Fibroblast of lung (primary cell): ENCODE data around the gene IRF5. TPM values are rescaled to one million over a fixed set of nuclear protein-coding genes. Genes with fewer than 3 reads are reported as not detected.
"Not testable (repeated sequence)": the region's sequence is repeated elsewhere in the genome, so short reads cannot be mapped to it uniquely, and the experiment has no call there.

Experiments
- DNase-seq, 2 donors: peaks; one replicate each; pipeline versions ENCODE4 v3.0.0 to v3.0.0-alpha.2; 2010; ENCODE audit warnings: low read depth in 2 of 2
- H2AFZ ChIP-seq: 2 replicates; pipeline ENCODE4 v1.5.1; 2012; ENCODE audit warnings: low read length, control low read depth, inconsistent platforms
- H3K27ac ChIP-seq: 2 replicates; pipeline ENCODE4 v1.5.1; 2011; ENCODE audit warnings: low read length, control low read depth; ENCODE audit not compliant: insufficient read depth
- H3K27me3 ChIP-seq: 2 replicates; pipeline ENCODE4 v1.5.1; 2011; ENCODE audit warnings: mild to moderate bottlenecking, low read length; ENCODE audit not compliant: control insufficient read depth, insufficient read depth
- H3K36me3 ChIP-seq: 2 replicates; pipeline ENCODE4 v1.5.1; 2011; ENCODE audit warnings: low read length; ENCODE audit not compliant: control insufficient read depth, insufficient read depth
- H3K4me1 ChIP-seq: 2 replicates; pipeline ENCODE4 v1.5.1; 2011; ENCODE audit warnings: low read length; ENCODE audit not compliant: control insufficient read depth, insufficient read depth; ENCODE audit errors: extremely low read depth
- H3K4me2 ChIP-seq: 2 replicates; pipeline ENCODE4 v1.5.1; 2011; ENCODE audit warnings: low read length, control low read depth; ENCODE audit not compliant: insufficient read depth; ENCODE audit errors: extremely low read depth
- H3K4me3 ChIP-seq, 4 experiments: fragments of 200-600 bp in 1 of 4; sonication (generic) in 1 of 4; replicated peaks in 1 of 4; 2 replicates each; pipeline ENCODE4 v1.5.1; 2011 to 2016; ENCODE audit warnings: low read length in 4 of 4, low read depth in 3 of 4, mild to moderate bottlenecking in 3 of 4, control low read depth in 2 of 4, inconsistent platforms in 1 of 4, mixed read lengths in 1 of 4; ENCODE audit not compliant: insufficient read depth in 1 of 4; ENCODE audit errors: control extremely low read depth in 1 of 4
- H3K79me2 ChIP-seq: 2 replicates; pipeline ENCODE4 v1.5.1; 2012; ENCODE audit warnings: mild to moderate bottlenecking, low read length, inconsistent platforms; ENCODE audit not compliant: control insufficient read depth, insufficient read depth
- H3K9ac ChIP-seq: 2 replicates; pipeline ENCODE4 v1.5.1; 2011; ENCODE audit warnings: mild to moderate bottlenecking, low read length, control low read depth; ENCODE audit not compliant: insufficient read depth
- H3K9me3 ChIP-seq: 2 replicates; pipeline ENCODE4 v1.5.1; 2012; ENCODE audit warnings: low read depth, low read length; ENCODE audit not compliant: control insufficient read depth, insufficient read depth
- H4K20me1 ChIP-seq: 2 replicates; pipeline ENCODE4 v1.5.1; 2011; ENCODE audit warnings: low read length; ENCODE audit not compliant: control insufficient read depth, insufficient read depth; ENCODE audit errors: extremely low read depth
- EZH2 ChIP-seq: IDR thresholded peaks from 2 replicates; pipeline ENCODE4 v1.5.1; 2012; ENCODE audit warnings: low read length, control low read depth, mild to moderate bottlenecking; ENCODE audit errors: missing control alignments
- polyA plus RNA-seq, 2 donors: library from polyadenylated mRNA; depleted of rRNA in 1 of 2; stranded (reverse) in 1 of 2; unstranded in 1 of 2; fragments of >200 nt; gene quantifications; 2 replicates each; pipeline ENCODE4 v1.2.1, GENCODE V29; 2011 to 2012; ENCODE audit warnings: missing spikeins in 1 of 2
- total RNA-seq: library from RNA; depleted of rRNA; stranded (reverse); fragments of >200 nt; gene quantifications from 2 replicates; pipeline ENCODE4 v1.2.1, GENCODE V29; 2014
- TF ChIP-seq, protein P1 (sequence below), 2 donors: IDR thresholded peaks in 1 of 2; conservative IDR thresholded peaks in 1 of 2; 1 replicate in 1 of 2; 2 replicates in 1 of 2; pipeline ENCODE4 v1.5.1; 2011 to 2012; ENCODE audit warnings: low read length in 2 of 2, control low read depth in 1 of 2, inconsistent platforms in 1 of 2, low read depth in 1 of 2, mild to moderate bottlenecking in 1 of 2

IRF5 gene
- total and polyA plus RNA-seq, 2 donors (not counting 1 experiment from before 2014, with no cell fraction given): 0.33 TPM; not detected in 1

- no peaks in the 10 kb centered on the region for H3K79me2 ChIP-seq
- TF ChIP-seq EZH2: no peak
- TF ChIP-seq, protein P1, sequence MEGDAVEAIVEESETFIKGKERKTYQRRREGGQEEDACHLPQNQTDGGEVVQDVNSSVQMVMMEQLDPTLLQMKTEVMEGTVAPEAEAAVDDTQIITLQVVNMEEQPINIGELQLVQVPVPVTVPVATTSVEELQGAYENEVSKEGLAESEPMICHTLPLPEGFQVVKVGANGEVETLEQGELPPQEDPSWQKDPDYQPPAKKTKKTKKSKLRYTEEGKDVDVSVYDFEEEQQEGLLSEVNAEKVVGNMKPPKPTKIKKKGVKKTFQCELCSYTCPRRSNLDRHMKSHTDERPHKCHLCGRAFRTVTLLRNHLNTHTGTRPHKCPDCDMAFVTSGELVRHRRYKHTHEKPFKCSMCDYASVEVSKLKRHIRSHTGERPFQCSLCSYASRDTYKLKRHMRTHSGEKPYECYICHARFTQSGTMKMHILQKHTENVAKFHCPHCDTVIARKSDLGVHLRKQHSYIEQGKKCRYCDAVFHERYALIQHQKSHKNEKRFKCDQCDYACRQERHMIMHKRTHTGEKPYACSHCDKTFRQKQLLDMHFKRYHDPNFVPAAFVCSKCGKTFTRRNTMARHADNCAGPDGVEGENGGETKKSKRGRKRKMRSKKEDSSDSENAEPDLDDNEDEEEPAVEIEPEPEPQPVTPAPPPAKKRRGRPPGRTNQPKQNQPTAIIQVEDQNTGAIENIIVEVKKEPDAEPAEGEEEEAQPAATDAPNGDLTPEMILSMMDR (conservative IDR thresholded peaks at IDR 0.05 in 1 of 2, IDR thresholded peaks at IDR 0.05 in 1 of 2; ENCODE audit: low read depth in 1 of 2, low read length in 2 of 2): no peak
- H3K4me2 ChIP-seq: no peak overlapping the region
- DNase-seq: no peak
- H3K4me1 ChIP-seq: no peaks in the 10 kb centered on the region
- H3K36me3 ChIP-seq: no peaks in the 10 kb centered on the region
- H4K20me1 ChIP-seq: no peaks in the 10 kb centered on the region
- H3K27ac ChIP-seq: no peak overlapping the region
- no peak overlapping the region for H3K9ac ChIP-seq
- H3K9me3 ChIP-seq: no peaks in the 10 kb centered on the region
- no peak overlapping the region for H2AFZ ChIP-seq
- H3K4me3 ChIP-seq: no peak overlapping the region
- H3K27me3 ChIP-seq: peaks cover 28% of the 10 kb centered on the region
These were observed 3.0 kb downstream of the IRF5 start for GRCh38 chr7:128940494-128941322.

DNA sequence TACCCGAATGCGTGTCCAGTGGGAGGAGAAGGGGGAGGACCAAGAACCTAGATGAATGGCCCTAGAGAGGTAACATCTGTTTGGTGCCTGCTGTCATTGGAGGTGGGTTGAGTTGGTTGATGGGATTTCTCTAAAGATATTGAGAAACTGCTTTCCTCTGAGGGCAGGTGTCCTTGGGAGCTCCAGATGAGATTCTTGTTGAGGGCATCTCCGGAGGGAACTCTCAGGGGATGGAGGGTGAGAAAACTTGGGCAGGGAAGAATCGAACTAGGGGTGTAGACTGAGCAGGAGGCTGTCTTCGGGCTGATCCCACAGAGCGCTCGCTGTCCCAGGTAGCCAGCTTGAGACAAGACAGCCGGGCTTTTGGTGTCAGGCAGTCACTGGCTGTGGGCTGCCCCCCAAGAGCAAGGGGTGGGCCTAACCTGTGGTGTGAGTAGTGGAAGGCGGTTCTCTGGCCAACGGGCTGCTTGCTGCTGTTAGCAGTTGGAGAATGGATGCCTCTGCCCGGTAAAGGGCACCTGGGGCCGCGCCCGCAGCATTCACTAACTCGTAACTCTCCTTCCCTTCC, 3.7 kb downstream of the IRF5 start:
- TF ChIP-seq, protein P1 (conservative IDR thresholded peaks at IDR 0.05 in 1 of 2, IDR thresholded peaks at IDR 0.05 in 1 of 2; ENCODE audit: low read depth in 1 of 2, low read length in 2 of 2): no peak
- TF ChIP-seq EZH2: no peak
- Histone ChIP-seq H3K27me3 (peaks cover 28% of the 10 kb centered on the region), H3K4me2 (no peak overlapping the region), H3K4me3 (no peak overlapping the region), H4K20me1 (no peaks in the 10 kb centered on the region), H3K9me3 (no peaks in the 10 kb centered on the region), H3K36me3 (no peaks in the 10 kb centered on the region), H3K27ac (no peak overlapping the region), H3K9ac (no peak overlapping the region), H3K79me2 (no peaks in the 10 kb centered on the region), H3K4me1 (no peaks in the 10 kb centered on the region), H2AFZ (no peak overlapping the region)
- no peak for DNase-seq

- no peak overlapping the region for H3K9ac ChIP-seq
- peaks cover 23% of the 10 kb centered on the region for H3K27me3 ChIP-seq
- no peaks in the 10 kb centered on the region for H3K4me1 ChIP-seq
- no peak overlapping the region for H3K4me2 ChIP-seq
- H2AFZ ChIP-seq: no peak overlapping the region
- H3K9me3 ChIP-seq: no peaks in the 10 kb centered on the region
- no peaks in the 10 kb centered on the region for H3K79me2 ChIP-seq
- H4K20me1 ChIP-seq: no peaks in the 10 kb centered on the region
- no peaks in the 10 kb centered on the region for H3K36me3 ChIP-seq
- no peak for DNase-seq
- no peak for TF ChIP-seq EZH2
- no peak overlapping the region for H3K4me3 ChIP-seq
- H3K27ac ChIP-seq: no peak overlapping the region
These were observed 4.3 kb downstream of the IRF5 start for GRCh38 chr7:128941946-128942526.

- not testable (repeated sequence) for H4K20me1 ChIP-seq, H3K4me3 ChIP-seq, H3K79me2 ChIP-seq, H3K9me3 ChIP-seq, H2AFZ ChIP-seq, DNase-seq, H3K36me3 ChIP-seq, H3K27ac ChIP-seq, H3K4me2 ChIP-seq, H3K9ac ChIP-seq, H3K4me1 ChIP-seq
- H3K27me3 ChIP-seq: peaks cover 14% of the 10 kb centered on the region
These were observed 5.5 kb downstream of the IRF5 start for GRCh38 chr7:128943251-128943650.
